BLaER1 (cell line): Measurements from ENCODE around the gene ERF.

Source experiments
- H3K27ac ChIP-seq: shearing (Covaris generic); formaldehyde crosslinking; 2 replicates; pipeline ENCODE4 v1.8.1; 2022
- H3K27me3 ChIP-seq: shearing (Covaris generic); formaldehyde crosslinking; 2 replicates; pipeline ENCODE4 v1.8.1; 2022
- H3K36me3 ChIP-seq: shearing (Covaris generic); formaldehyde crosslinking; 2 replicates; pipeline ENCODE4 v1.8.1; 2022
- H3K4me1 ChIP-seq: shearing (Covaris generic); formaldehyde crosslinking; 2 replicates; pipeline ENCODE4 v1.8.1; 2022
- H3K4me2 ChIP-seq: shearing (Covaris generic); formaldehyde crosslinking; 2 replicates; pipeline ENCODE4 v1.8.1; 2022
- H3K4me3 ChIP-seq: shearing (Covaris generic); formaldehyde crosslinking; 2 replicates; pipeline ENCODE4 v1.8.1; 2022
- H3K9ac ChIP-seq: shearing (Covaris generic); formaldehyde crosslinking; 2 replicates; pipeline ENCODE4 v1.8.1; 2022
- H3K9me3 ChIP-seq: shearing (Covaris generic); formaldehyde crosslinking; 2 replicates; pipeline ENCODE4 v1.8.1; 2022
- H4K20me1 ChIP-seq: shearing (Covaris generic); formaldehyde crosslinking; 2 replicates; pipeline ENCODE4 v1.8.1; 2022
- Cebpa-rat ChIP-seq: shearing (Covaris generic); IDR thresholded peaks from 2 replicates; pipeline ENCODE4 v1.8.1; 2022

Gene ERF

GRCh38 chr19:42276284-42276683 lies 21.4 kb upstream of the ERF start:
- peaks cover 56% of the 10 kb centered on the region for H3K36me3 ChIP-seq
- no peak overlapping the region; the same call in 1 of the 2 replicates for H3K4me2 ChIP-seq
- H3K9me3 ChIP-seq: no peaks in the 10 kb centered on the region
- no peak overlapping the region for H3K4me3 ChIP-seq
- H4K20me1 ChIP-seq: peaks cover 44% of the 10 kb centered on the region; the same call in 1 of the 2 replicates
- 0 out of 2 replicates have a peak overlapping the region, but pooled peaks have one; percentile 41 for H3K27ac ChIP-seq
- H3K9ac ChIP-seq: peak overlapping the region; percentile 34; the same call in 1 of the 2 replicates
- H3K27me3 ChIP-seq: no peaks in the 10 kb centered on the region
- H3K4me1 ChIP-seq: peaks cover 68% of the 10 kb centered on the region
- no peak for TF ChIP-seq Cebpa-rat

- H3K4me3 ChIP-seq: no peak overlapping the region
- H3K9me3 ChIP-seq: no peaks in the 10 kb centered on the region
- H3K27ac ChIP-seq: no peak overlapping the region
- peak overlapping the region; percentile 17; the same call in 1 of the 2 replicates for H3K4me2 ChIP-seq
- peaks cover 73% of the 10 kb centered on the region for H3K4me1 ChIP-seq
- 0 out of 2 replicates have a peak overlapping the region, but pooled peaks have one; percentile 2 for H3K9ac ChIP-seq
- TF ChIP-seq Cebpa-rat: no peak
- peaks cover 56% of the 10 kb centered on the region for H3K36me3 ChIP-seq
- H4K20me1 ChIP-seq: peaks cover 44% of the 10 kb centered on the region; the same call in 1 of the 2 replicates
- no peaks in the 10 kb centered on the region for H3K27me3 ChIP-seq
These were observed 20.6 kb upstream of the ERF start for GRCh38 chr19:42275517-42275916.

GRCh38 chr19:42275103-42275502 lies 20.2 kb upstream of the ERF start:
- Histone ChIP-seq H3K27ac (no peak overlapping the region), H3K4me2 (no peak overlapping the region; the same call in 1 of the 2 replicates), H3K9me3 (no peaks in the 10 kb centered on the region)

GRCh38 chr19:42274065-42274682 lies 19.2 kb upstream of the ERF start:
- Histone ChIP-seq H3K4me1 (peaks cover 78% of the 10 kb centered on the region), H3K27ac (no peak overlapping the region), H3K9me3 (no peaks in the 10 kb centered on the region), H3K9ac (peak overlapping the region; percentile 45; the same call in 1 of the 2 replicates), H3K27me3 (no peaks in the 10 kb centered on the region), H3K4me3 (no peak overlapping the region), H3K4me2 (no peak overlapping the region), H3K36me3 (peaks cover 56% of the 10 kb centered on the region), H4K20me1 (peaks cover 40% of the 10 kb centered on the region; the same call in 1 of the 2 replicates)
- no peak for TF ChIP-seq Cebpa-rat

More at GRCh38 chr19:42275103-42275502, 20.2 kb upstream of the ERF start:
- H3K36me3 ChIP-seq: peaks cover 56% of the 10 kb centered on the region
- no peaks in the 10 kb centered on the region for H3K27me3 ChIP-seq
- H4K20me1 ChIP-seq: peaks cover 44% of the 10 kb centered on the region; the same call in 1 of the 2 replicates
- H3K4me3 ChIP-seq: no peak overlapping the region
- TF ChIP-seq Cebpa-rat: no peak
- 0 out of 2 replicates have a peak overlapping the region, but pooled peaks have one; percentile 2 for H3K9ac ChIP-seq
- peaks cover 77% of the 10 kb centered on the region for H3K4me1 ChIP-seq

GRCh38 chr19:42273407-42274064 lies 18.6 kb upstream of the ERF start:
- H3K27me3 ChIP-seq: no peaks in the 10 kb centered on the region
- no peaks in the 10 kb centered on the region for H3K9me3 ChIP-seq
- H3K4me3 ChIP-seq: no peak overlapping the region
- peaks cover 56% of the 10 kb centered on the region for H3K36me3 ChIP-seq
- H4K20me1 ChIP-seq: peaks cover 34% of the 10 kb centered on the region; the same call in 1 of the 2 replicates
- H3K4me2 ChIP-seq: no peak overlapping the region
- H3K9ac ChIP-seq: no peak overlapping the region
- H3K27ac ChIP-seq: no peak overlapping the region
- peaks cover 72% of the 10 kb centered on the region for H3K4me1 ChIP-seq
- TF ChIP-seq Cebpa-rat: no peak

GRCh38 chr19:42272989-42273406 lies 18.1 kb upstream of the ERF start:
- H3K9ac ChIP-seq: no peak overlapping the region
- H3K27ac ChIP-seq: no peak overlapping the region
- peaks cover 66% of the 10 kb centered on the region for H3K4me1 ChIP-seq
- no peak overlapping the region for H3K4me3 ChIP-seq
- no peak overlapping the region for H3K4me2 ChIP-seq
- H3K9me3 ChIP-seq: no peaks in the 10 kb centered on the region
- peaks cover 56% of the 10 kb centered on the region for H3K36me3 ChIP-seq
- H3K27me3 ChIP-seq: no peaks in the 10 kb centered on the region
- TF ChIP-seq Cebpa-rat: no peak
- H4K20me1 ChIP-seq: peaks cover 31% of the 10 kb centered on the region; the same call in 1 of the 2 replicates

GRCh38 chr19:42272535-42272897 lies 17.6 kb upstream of the ERF start:
- H3K27me3 ChIP-seq: no peaks in the 10 kb centered on the region
- H3K27ac ChIP-seq: 0 out of 2 replicates have a peak overlapping the region, but pooled peaks have one; percentile 90

GRCh38 chr19:42271861-42272534 lies 17.1 kb upstream of the ERF start:
- Histone ChIP-seq H3K36me3 (peaks cover 56% of the 10 kb centered on the region), H3K4me2 (peak overlapping the region; percentile 99), H3K27me3 (no peaks in the 10 kb centered on the region), H3K4me3 (no peak overlapping the region), H4K20me1 (peaks cover 21% of the 10 kb centered on the region; the same call in 1 of the 2 replicates), H3K4me1 (peaks cover 66% of the 10 kb centered on the region), H3K9ac (peak overlapping the region; percentile 10; the same call in 1 of the 2 replicates), H3K27ac (peak overlapping the region; percentile 90; the same call in 1 of the 2 replicates), H3K9me3 (no peaks in the 10 kb centered on the region)
- no peak for TF ChIP-seq Cebpa-rat

More at GRCh38 chr19:42272535-42272897, 17.6 kb upstream of the ERF start:
- H3K36me3 ChIP-seq: peaks cover 56% of the 10 kb centered on the region
- H3K4me1 ChIP-seq: peaks cover 66% of the 10 kb centered on the region
- TF ChIP-seq Cebpa-rat: no peak
- no peaks in the 10 kb centered on the region for H3K9me3 ChIP-seq
- no peak overlapping the region for H3K9ac ChIP-seq
- H3K4me2 ChIP-seq: no peak overlapping the region
- no peak overlapping the region for H3K4me3 ChIP-seq
- H4K20me1 ChIP-seq: peaks cover 26% of the 10 kb centered on the region; the same call in 1 of the 2 replicates

GRCh38 chr19:42271045-42271419 lies 16.1 kb upstream of the ERF start:
- H3K27ac ChIP-seq: peak overlapping the region; percentile 90
- H4K20me1 ChIP-seq: peaks cover 12% of the 10 kb centered on the region; the same call in 1 of the 2 replicates
- H3K9ac ChIP-seq: peak overlapping the region; percentile 89
- H3K9me3 ChIP-seq: no peaks in the 10 kb centered on the region
- H3K4me3 ChIP-seq: peak overlapping the region; percentile 72
- TF ChIP-seq Cebpa-rat: no peak
- H3K27me3 ChIP-seq: no peaks in the 10 kb centered on the region
- H3K4me2 ChIP-seq: peak overlapping the region; percentile 99
- H3K4me1 ChIP-seq: peaks cover 61% of the 10 kb centered on the region
- H3K36me3 ChIP-seq: peaks cover 47% of the 10 kb centered on the region
